ENCODE results near the gene COL15A1.

Gene COL15A1

GRCh38 chr9:99035313-99035712 lies 91.6 kb downstream of the COL15A1 start:
- Histone ChIP-seq H3K4me1 (ENCODE audit: control insufficient read depth, insufficient read depth, low read length) (no peaks in the 10 kb centered on the region), H3K36me3 (ENCODE audit: control insufficient read depth, insufficient read depth, low read length) (no peaks in the 10 kb centered on the region), H3K9me3 (ENCODE audit: control insufficient read depth, insufficient read depth, low read length) (no peaks in the 10 kb centered on the region), H3K4me3 (ENCODE audit: low read depth, low read length) (no peak overlapping the region), H3K9ac (ENCODE audit: low read depth, low read length) (no peak overlapping the region), H3K27me3 (ENCODE audit: control insufficient read depth, insufficient read depth, low read length) (no peaks in the 10 kb centered on the region)

GRCh38 chr9:99037769-99038483 lies 94.2 kb downstream of the COL15A1 start:
- H3K9ac ChIP-seq (ENCODE audit: low read depth, low read length) = no peak overlapping the region
- H3K27me3 ChIP-seq (ENCODE audit: control insufficient read depth, insufficient read depth, low read length) = no peaks in the 10 kb centered on the region
- H3K4me3 ChIP-seq (ENCODE audit: low read depth, low read length) = no peak overlapping the region
- no peaks in the 10 kb centered on the region for H3K9me3 ChIP-seq (ENCODE audit: control insufficient read depth, insufficient read depth, low read length)
- H3K4me1 ChIP-seq (ENCODE audit: control insufficient read depth, insufficient read depth, low read length) = no peaks in the 10 kb centered on the region
- H3K36me3 ChIP-seq (ENCODE audit: control insufficient read depth, insufficient read depth, low read length) = no peaks in the 10 kb centered on the region

GRCh38 chr9:99038484-99038820 lies 94.7 kb downstream of the COL15A1 start:
- H3K9me3 ChIP-seq (ENCODE audit: control insufficient read depth, insufficient read depth, low read length) = no peaks in the 10 kb centered on the region
- no peaks in the 10 kb centered on the region for H3K36me3 ChIP-seq (ENCODE audit: control insufficient read depth, insufficient read depth, low read length)
- no peaks in the 10 kb centered on the region for H3K4me1 ChIP-seq (ENCODE audit: control insufficient read depth, insufficient read depth, low read length)
- no peak overlapping the region for H3K9ac ChIP-seq (ENCODE audit: low read depth, low read length)
- H3K27me3 ChIP-seq (ENCODE audit: control insufficient read depth, insufficient read depth, low read length) = no peaks in the 10 kb centered on the region
- no peak overlapping the region for H3K4me3 ChIP-seq (ENCODE audit: low read depth, low read length)

- no peak overlapping the region for H3K4me3 ChIP-seq (ENCODE audit: low read depth, low read length)
- H3K4me1 ChIP-seq (ENCODE audit: control insufficient read depth, insufficient read depth, low read length) = no peaks in the 10 kb centered on the region
- H3K27me3 ChIP-seq (ENCODE audit: control insufficient read depth, insufficient read depth, low read length) = no peaks in the 10 kb centered on the region
- H3K36me3 ChIP-seq (ENCODE audit: control insufficient read depth, insufficient read depth, low read length) = no peaks in the 10 kb centered on the region
- no peaks in the 10 kb centered on the region for H3K9me3 ChIP-seq (ENCODE audit: control insufficient read depth, insufficient read depth, low read length)
- H3K9ac ChIP-seq (ENCODE audit: low read depth, low read length) = no peak overlapping the region
Observed at GRCh38 chr9:99039505-99040182, 95.9 kb downstream of the COL15A1 start.

- no peaks in the 10 kb centered on the region for H3K27me3 ChIP-seq (ENCODE audit: control insufficient read depth, insufficient read depth, low read length)
- H3K4me3 ChIP-seq (ENCODE audit: low read depth, low read length) = no peak overlapping the region
- H3K4me1 ChIP-seq (ENCODE audit: control insufficient read depth, insufficient read depth, low read length) = no peaks in the 10 kb centered on the region
- no peaks in the 10 kb centered on the region for H3K36me3 ChIP-seq (ENCODE audit: control insufficient read depth, insufficient read depth, low read length)
- no peaks in the 10 kb centered on the region for H3K9me3 ChIP-seq (ENCODE audit: control insufficient read depth, insufficient read depth, low read length)
- no peak overlapping the region for H3K9ac ChIP-seq (ENCODE audit: low read depth, low read length)
Observed at GRCh38 chr9:99040251-99040900, 96.7 kb downstream of the COL15A1 start.

GRCh38 chr9:99040911-99041582 lies 97.3 kb downstream of the COL15A1 start:
- Histone ChIP-seq H3K9ac (ENCODE audit: low read depth, low read length) (no peak overlapping the region), H3K9me3 (ENCODE audit: control insufficient read depth, insufficient read depth, low read length) (no peaks in the 10 kb centered on the region), H3K27me3 (ENCODE audit: control insufficient read depth, insufficient read depth, low read length) (no peaks in the 10 kb centered on the region), H3K36me3 (ENCODE audit: control insufficient read depth, insufficient read depth, low read length) (no peaks in the 10 kb centered on the region), H3K4me3 (ENCODE audit: low read depth, low read length) (no peak overlapping the region), H3K4me1 (ENCODE audit: control insufficient read depth, insufficient read depth, low read length) (no peaks in the 10 kb centered on the region)

GRCh38 chr9:99041618-99042017 lies 97.9 kb downstream of the COL15A1 start:
- no peak overlapping the region for H3K4me3 ChIP-seq (ENCODE audit: low read depth, low read length)

GRCh38 chr9:99042620-99043019 lies 98.9 kb downstream of the COL15A1 start:
- Histone ChIP-seq H3K9ac (ENCODE audit: low read depth, low read length) (no peak overlapping the region), H3K27me3 (ENCODE audit: control insufficient read depth, insufficient read depth, low read length) (no peaks in the 10 kb centered on the region), H3K36me3 (ENCODE audit: control insufficient read depth, insufficient read depth, low read length) (no peaks in the 10 kb centered on the region), H3K4me1 (ENCODE audit: control insufficient read depth, insufficient read depth, low read length) (no peaks in the 10 kb centered on the region), H3K9me3 (ENCODE audit: control insufficient read depth, insufficient read depth, low read length) (no peaks in the 10 kb centered on the region), H3K4me3 (ENCODE audit: low read depth, low read length) (no peak overlapping the region)

More at GRCh38 chr9:99041618-99042017, 97.9 kb downstream of the COL15A1 start:
- Histone ChIP-seq H3K4me1 (ENCODE audit: control insufficient read depth, insufficient read depth, low read length) (no peaks in the 10 kb centered on the region), H3K36me3 (ENCODE audit: control insufficient read depth, insufficient read depth, low read length) (no peaks in the 10 kb centered on the region), H3K27me3 (ENCODE audit: control insufficient read depth, insufficient read depth, low read length) (no peaks in the 10 kb centered on the region), H3K9me3 (ENCODE audit: control insufficient read depth, insufficient read depth, low read length) (no peaks in the 10 kb centered on the region), H3K9ac (ENCODE audit: low read depth, low read length) (no peak overlapping the region)

GRCh38 chr9:99044827-99045226 lies 101.1 kb downstream of the COL15A1 start:
- Histone ChIP-seq H3K9ac (ENCODE audit: low read depth, low read length) (no peak overlapping the region), H3K36me3 (ENCODE audit: control insufficient read depth, insufficient read depth, low read length) (no peaks in the 10 kb centered on the region), H3K4me1 (ENCODE audit: control insufficient read depth, insufficient read depth, low read length) (no peaks in the 10 kb centered on the region), H3K4me3 (ENCODE audit: low read depth, low read length) (no peak overlapping the region), H3K27me3 (ENCODE audit: control insufficient read depth, insufficient read depth, low read length) (no peaks in the 10 kb centered on the region), H3K9me3 (ENCODE audit: control insufficient read depth, insufficient read depth, low read length) (no peaks in the 10 kb centered on the region)

GRCh38 chr9:99046068-99046467 lies 102.4 kb downstream of the COL15A1 start:
- no peaks in the 10 kb centered on the region for H3K36me3 ChIP-seq (ENCODE audit: control insufficient read depth, insufficient read depth, low read length)
- no peaks in the 10 kb centered on the region for H3K9me3 ChIP-seq (ENCODE audit: control insufficient read depth, insufficient read depth, low read length)
- no peak overlapping the region for H3K9ac ChIP-seq (ENCODE audit: low read depth, low read length)
- no peaks in the 10 kb centered on the region for H3K27me3 ChIP-seq (ENCODE audit: control insufficient read depth, insufficient read depth, low read length)
- H3K4me3 ChIP-seq (ENCODE audit: low read depth, low read length) = no peak overlapping the region
- H3K4me1 ChIP-seq (ENCODE audit: control insufficient read depth, insufficient read depth, low read length) = no peaks in the 10 kb centered on the region

GRCh38 chr9:99046542-99047071 lies 102.9 kb downstream of the COL15A1 start:
- H3K4me3 ChIP-seq (ENCODE audit: low read depth, low read length) = no peak overlapping the region
- H3K36me3 ChIP-seq (ENCODE audit: control insufficient read depth, insufficient read depth, low read length) = no peaks in the 10 kb centered on the region
- H3K4me1 ChIP-seq (ENCODE audit: control insufficient read depth, insufficient read depth, low read length) = no peaks in the 10 kb centered on the region
- H3K27me3 ChIP-seq (ENCODE audit: control insufficient read depth, insufficient read depth, low read length) = no peaks in the 10 kb centered on the region
- H3K9ac ChIP-seq (ENCODE audit: low read depth, low read length) = no peak overlapping the region
- H3K9me3 ChIP-seq (ENCODE audit: control insufficient read depth, insufficient read depth, low read length) = no peaks in the 10 kb centered on the region
